Progenitor cell of endocrine pancreas (in vitro differentiated cells): ENCODE results near the gene PAQR5. TPM values are rescaled to one million over a fixed set of nuclear protein-coding genes. Genes with fewer than 3 reads are reported as not detected.
A peak's percentile ranks its signal among the peaks of the same experiment; 100 is the strongest.

ENCODE experiments used
- DNase-seq: peaks from one replicate; pipeline ENCODE4 v3.0.0; 2021; ENCODE audit warnings: low spot score; ENCODE audit not compliant: unreplicated experiment
- H3K27ac Mint-ChIP-seq: 2 replicates; pipeline ENCODE4 v1.8.0; 2021; ENCODE audit warnings: mild to moderate bottlenecking, moderate library complexity, mixed read lengths
- H3K27me3 Mint-ChIP-seq: 2 replicates; pipeline ENCODE4 v1.8.0; 2021; ENCODE audit warnings: mixed read lengths
- H3K36me3 Mint-ChIP-seq: 2 replicates; pipeline ENCODE4 v1.8.0; 2022; ENCODE audit warnings: mixed read lengths; ENCODE audit not compliant: insufficient read depth
- H3K4me1 Mint-ChIP-seq: 2 replicates; pipeline ENCODE4 v1.8.0; 2021; ENCODE audit warnings: low read depth, mixed read lengths
- H3K4me3 Mint-ChIP-seq: 2 replicates; pipeline ENCODE4 v1.8.0; 2021; ENCODE audit warnings: low read depth, mild to moderate bottlenecking, moderate library complexity, mixed read lengths
- H3K9me3 Mint-ChIP-seq: 2 replicates; pipeline ENCODE4 v1.8.0; 2021; ENCODE audit warnings: low read depth, mixed read lengths
- CTCF ChIP-seq: fragments of 200-600 bp; sonication (generic); IDR thresholded peaks from one replicate; pipeline ENCODE4 v1.5.0; 2021; ENCODE audit warnings: antibody characterized with exemption, mild to moderate bottlenecking; ENCODE audit not compliant: unreplicated experiment
- total RNA-seq: library from RNA; stranded (reverse); gene quantifications from 2 replicates; pipeline ENCODE4 v1.2.1, GENCODE V29; 2021

The PAQR5 gene
- total RNA-seq, 1 donor from 2014 or later, result 14.6 TPM

- Mint-ChIP-seq H3K9me3 (no peaks in the 10 kb centered on the region), H3K27me3 (no peaks in the 10 kb centered on the region), H3K4me1 (peaks cover 25% of the 10 kb centered on the region), H3K36me3 (no peaks in the 10 kb centered on the region), H3K4me3 (no peak overlapping the region), H3K27ac (no peak overlapping the region)
- DNase-seq, result no peak
- no peak for TF ChIP-seq CTCF
Observed at GRCh38 chr15:69360642-69361041, 61.9 kb downstream of the PAQR5 start.

GRCh38 chr15:69367236-69367635 is 68.5 kb downstream of the PAQR5 start:
- Mint-ChIP-seq H3K9me3 (peaks cover 5% of the 10 kb centered on the region), H3K27ac (no peak overlapping the region), H3K36me3 (peaks cover 2% of the 10 kb centered on the region), H3K4me3 (no peak overlapping the region), H3K4me1 (peaks cover 9% of the 10 kb centered on the region), H3K27me3 (no peaks in the 10 kb centered on the region)
- DNase-seq, result no peak
- no peak for TF ChIP-seq CTCF

GRCh38 chr15:69369631-69370030 is 70.9 kb downstream of the PAQR5 start:
- DNase-seq, result no peak
- no peak for TF ChIP-seq CTCF
- Mint-ChIP-seq H3K4me1 (peaks cover 23% of the 10 kb centered on the region), H3K9me3 (peaks cover 10% of the 10 kb centered on the region), H3K27me3 (no peaks in the 10 kb centered on the region), H3K27ac (no peak overlapping the region), H3K4me3 (no peak overlapping the region), H3K36me3 (peaks cover 2% of the 10 kb centered on the region)

DNA sequence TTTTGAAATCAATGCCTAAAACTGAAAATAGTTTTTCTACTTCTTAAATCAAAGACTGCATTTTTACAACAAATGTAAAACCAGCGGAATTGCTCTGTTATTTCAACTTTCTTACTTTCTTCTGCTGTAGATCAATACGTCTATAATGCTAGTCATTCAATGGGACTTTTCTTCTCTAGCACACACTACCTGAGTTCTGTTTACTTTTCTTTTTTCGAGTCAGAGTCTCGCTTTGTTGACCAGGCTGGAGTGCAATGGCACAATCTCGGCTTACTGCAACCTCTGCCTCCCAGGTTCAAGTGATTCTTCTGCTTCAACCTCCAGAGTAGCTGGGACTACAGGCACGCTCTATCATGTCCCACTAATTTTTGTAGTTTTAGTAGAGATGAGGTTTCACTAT is 74.7 kb downstream of the PAQR5 start:
- no peak overlapping the region for H3K4me3 Mint-ChIP-seq
- peak overlapping the region; percentile 39 for H3K27ac Mint-ChIP-seq
- TF ChIP-seq CTCF, result no peak
- no peaks in the 10 kb centered on the region for H3K36me3 Mint-ChIP-seq
- H3K27me3 Mint-ChIP-seq, result peaks cover 3% of the 10 kb centered on the region
- peaks cover 23% of the 10 kb centered on the region for H3K4me1 Mint-ChIP-seq
- DNase-seq, result no peak
- peaks cover 5% of the 10 kb centered on the region for H3K9me3 Mint-ChIP-seq

DNA sequence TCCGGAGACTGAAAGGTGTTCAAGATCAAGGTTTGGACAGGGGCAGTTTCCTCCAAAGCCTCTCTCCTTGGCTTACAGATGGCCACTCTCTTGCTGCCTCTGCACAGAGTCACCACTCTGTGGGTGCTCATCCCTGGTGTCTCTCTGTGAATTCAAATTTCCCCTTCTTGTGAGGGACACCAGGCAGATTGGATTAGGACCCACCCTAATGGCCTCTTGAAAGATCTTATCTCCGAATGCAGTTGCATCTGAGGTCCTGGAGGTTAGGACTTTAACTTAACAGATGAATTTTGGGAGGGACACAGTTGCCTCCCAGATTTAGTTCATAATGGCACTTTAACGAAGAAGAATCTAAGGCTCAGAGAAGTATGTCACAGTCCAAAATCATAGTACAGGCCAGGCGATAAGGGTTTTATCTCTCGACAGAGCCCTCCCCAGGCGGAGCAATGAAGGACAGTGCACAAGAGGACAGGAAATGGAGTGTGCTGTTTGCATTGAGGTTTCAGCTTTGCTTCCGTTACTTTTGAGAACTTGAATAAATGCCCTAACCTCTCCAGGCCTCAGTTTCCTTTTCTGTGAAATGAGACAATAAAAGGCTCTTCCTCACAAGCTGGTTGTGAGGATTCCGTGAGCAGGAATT is 76.6 kb downstream of the PAQR5 start:
- no peaks in the 10 kb centered on the region for H3K36me3 Mint-ChIP-seq
- peaks cover 29% of the 10 kb centered on the region for H3K4me1 Mint-ChIP-seq

More for the DNA sequence above, 76.6 kb downstream of the PAQR5 start:
- peaks cover 3% of the 10 kb centered on the region for H3K27me3 Mint-ChIP-seq
- peaks cover 5% of the 10 kb centered on the region for H3K9me3 Mint-ChIP-seq
- H3K27ac Mint-ChIP-seq, result no peak overlapping the region
- no peak for DNase-seq
- TF ChIP-seq CTCF, result no peak
- H3K4me3 Mint-ChIP-seq, result no peak overlapping the region
